GM18870 (cell line): Measurements from ENCODE around the gene SPOPL.
"Not testable (repeated sequence)": the region's sequence is repeated elsewhere in the genome, so short reads cannot be mapped to it uniquely, and the experiment has no call there.

Source experiments
- ATAC-seq: cut with Tn5 transposase; IDR thresholded peaks from one replicate; pipeline ENCODE4 v1.9.1; 2021; ENCODE audit warnings: moderate library complexity; ENCODE audit not compliant: unreplicated experiment

Gene SPOPL

DNA sequence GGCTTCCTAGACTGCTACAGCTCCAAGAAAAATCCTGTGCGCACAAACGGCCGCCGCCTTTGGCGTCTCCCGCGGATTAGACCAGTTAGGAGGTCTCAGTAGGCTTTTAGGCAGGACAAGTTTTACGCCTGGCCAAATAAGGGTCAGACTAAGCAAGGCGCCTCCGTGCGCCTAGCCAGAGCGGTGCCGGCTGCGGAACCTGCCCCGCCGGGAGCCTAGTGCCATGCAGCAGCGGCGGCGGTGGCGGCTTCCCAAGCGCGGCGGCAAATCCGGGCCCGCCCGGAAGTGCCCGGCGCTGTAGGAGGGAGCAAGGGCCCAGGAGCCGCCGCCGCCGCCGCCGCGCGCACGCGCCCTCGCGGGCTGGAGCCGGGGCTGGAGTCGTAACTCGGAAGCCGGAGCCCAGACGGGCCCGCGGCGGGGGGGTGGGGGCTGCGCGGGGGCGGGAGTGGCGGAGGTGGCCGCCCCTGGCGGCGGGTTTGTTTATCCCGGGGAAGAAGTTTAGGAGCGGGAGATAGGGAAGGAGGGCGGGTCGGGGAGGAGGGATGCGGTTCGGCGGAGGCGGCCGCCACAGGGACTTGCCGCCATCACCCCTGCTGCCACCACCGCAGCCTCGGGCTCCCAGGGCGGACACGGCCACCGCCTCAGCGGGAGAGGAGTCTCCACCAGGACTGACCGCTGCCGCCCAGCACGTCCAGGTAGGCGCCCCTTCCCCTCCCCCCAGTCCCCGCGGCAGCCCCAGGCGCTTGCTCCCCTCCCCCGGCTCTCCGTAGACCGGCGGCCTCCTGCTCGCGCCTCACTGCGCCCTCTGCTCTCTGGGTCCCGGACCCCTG, at the start of gene SPOPL:
TSS of gene SPOPL (plus strand) at position 346 of the 830 bp plus-strand sequence. CDS start 48,447 bp downstream, outside the sequence.
- peak; percentile 41 for ATAC-seq

DNA sequence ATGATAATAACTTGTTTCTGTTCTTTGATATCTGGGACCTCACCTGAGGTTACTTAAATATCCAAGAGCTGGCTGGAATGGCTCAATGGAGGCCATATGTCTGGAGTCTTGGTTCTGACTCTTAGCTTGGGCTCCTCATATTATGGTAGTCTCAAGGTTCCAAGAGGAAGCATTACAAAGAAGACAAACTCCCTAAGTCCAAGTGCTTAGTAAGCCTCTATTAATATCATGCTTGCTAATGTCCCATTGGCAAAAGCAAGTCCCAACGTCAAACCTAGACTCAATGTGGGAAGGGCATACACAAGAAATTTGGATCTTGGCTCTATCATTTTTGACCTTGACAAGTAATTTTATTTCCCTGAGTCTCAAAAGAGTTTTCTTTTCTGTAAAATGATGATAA, 49.2 kb upstream of the SPOPL start:
- ATAC-seq, result no peak

DNA sequence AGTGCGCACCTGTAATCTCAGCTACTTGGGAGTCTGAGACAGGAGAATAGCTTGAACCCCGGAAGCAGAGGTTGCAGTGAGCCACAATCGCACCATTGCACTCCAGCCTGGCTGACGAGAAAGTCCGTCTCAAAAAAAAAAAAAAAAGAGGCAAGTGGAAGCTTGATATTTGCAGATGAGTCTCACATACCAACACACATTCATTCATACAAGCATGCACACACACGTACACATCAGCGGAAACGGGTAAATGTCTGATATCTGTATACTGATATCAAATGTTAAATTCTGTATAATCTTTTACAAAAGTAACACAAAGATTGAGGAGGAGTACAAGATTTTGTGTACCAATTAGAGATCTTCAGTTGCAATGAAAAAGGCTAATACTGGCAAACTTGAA, 47.8 kb upstream of the SPOPL start:
- ATAC-seq, result no peak

DNA sequence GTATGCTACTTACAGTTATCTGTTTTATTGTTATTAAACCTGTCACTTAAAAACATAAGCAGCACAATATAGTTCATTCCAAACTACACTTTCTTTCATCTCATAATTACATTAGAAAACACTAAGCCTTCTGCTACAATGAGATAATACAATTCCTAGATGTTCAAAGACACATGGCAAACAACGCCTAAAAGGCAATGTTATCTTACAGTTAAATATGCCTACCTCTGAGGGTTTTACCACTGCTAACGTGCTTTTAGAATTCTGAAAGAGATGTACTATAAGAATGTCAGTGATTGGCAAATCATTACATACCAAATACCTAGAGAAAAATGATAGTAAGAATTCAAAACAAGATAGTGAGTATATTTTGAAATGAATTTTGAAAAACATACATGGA, 46.8 kb upstream of the SPOPL start:
- ATAC-seq, result no peak

DNA sequence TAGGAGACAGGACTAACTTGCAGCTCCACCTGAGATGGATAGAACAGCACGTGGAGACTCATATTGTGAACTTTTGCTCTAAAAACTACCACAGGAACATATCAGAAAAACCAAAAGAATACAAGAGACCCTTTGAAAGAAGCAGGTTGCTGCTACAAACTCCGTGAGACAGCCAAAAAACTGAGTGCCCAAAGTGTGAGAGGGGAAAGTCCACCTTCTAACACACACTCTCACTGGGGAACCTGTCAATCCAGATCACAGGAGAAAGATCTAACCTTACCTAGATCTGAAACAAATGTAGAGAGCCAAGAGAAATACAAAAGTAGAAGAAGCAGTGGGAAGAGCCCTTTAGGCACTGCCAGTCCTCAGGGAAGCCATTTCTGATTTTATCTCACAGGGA, 46.3 kb upstream of the SPOPL start:
- no peak for ATAC-seq

DNA sequence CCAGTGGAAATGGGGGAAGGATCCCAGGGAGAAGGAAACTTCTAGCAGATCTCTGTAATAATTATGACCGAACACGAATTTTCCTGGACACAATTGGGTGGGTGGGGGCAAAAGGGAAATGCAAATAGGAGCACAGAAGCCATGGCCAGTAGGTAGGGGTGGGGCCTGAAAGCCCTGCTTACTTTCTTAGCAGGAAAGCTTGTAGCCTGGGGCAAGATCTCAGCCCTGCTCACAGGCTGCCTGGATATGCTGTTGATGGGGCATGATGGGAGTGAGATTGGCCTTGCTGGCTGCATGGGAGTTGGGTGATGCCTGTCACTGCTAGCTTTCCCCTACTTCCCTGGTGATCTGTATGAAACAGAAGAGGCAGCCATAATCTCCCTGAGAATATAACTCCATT, 45.9 kb upstream of the SPOPL start:
- ATAC-seq, result no peak

DNA sequence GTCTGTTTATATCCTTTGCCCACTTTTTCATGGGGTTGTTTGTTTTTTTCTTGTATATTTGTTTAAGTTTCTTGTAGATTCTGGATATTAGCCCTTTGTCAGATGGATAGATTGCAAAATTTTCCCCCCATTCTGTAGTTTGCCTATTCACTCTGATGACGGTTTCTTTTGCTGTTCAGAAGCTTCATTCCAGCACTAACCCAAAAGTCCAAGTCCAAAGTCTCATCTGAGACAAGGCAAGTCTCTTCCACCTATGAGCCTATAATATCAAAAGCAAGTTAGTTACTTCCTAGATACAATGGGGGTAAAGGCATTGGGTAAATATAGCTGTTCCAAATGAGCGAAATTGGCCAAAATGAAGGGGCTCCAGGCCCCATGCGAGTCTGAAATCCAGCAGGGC, 38.9 kb upstream of the SPOPL start:
- ATAC-seq, result not testable (repeated sequence)

DNA sequence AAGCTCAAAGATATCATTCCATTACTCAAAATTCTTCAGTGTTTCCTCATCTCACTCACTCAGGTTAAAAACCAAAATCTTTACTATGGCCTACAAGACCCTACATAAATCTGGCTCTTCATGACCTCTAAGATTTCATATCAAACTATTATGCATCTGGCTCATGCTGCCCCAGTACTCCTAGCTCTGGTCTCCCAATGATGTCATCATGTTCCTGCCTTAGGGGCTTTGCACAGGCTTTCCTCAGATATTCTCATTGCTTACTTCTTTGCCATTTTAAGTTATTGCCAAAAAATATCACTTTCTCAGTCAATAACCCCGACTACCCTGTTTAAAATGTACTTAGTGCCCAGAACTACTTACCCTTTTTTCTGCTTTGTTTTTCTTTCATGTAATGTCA, 33.0 kb upstream of the SPOPL start:
- ATAC-seq, result no peak

DNA sequence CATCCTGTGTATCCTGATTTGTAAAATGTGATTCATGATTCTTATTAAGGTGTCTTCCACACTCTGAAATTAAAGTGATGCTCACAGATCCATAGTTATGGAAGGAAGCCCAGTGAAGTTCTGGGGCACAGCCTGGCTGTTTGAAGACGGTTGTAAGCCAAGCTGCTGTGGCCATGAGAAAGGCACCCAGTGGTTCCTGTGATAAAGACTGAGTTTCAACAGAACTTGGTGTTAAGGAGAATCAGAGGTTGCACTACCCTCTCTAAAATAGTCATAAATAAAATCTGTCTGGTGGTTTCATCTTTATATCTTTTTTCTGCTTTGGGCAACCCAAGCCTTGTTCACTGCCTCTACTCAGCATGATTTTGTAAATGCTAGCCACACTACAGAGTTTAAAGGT, 32.2 kb upstream of the SPOPL start:
- no peak for ATAC-seq

DNA sequence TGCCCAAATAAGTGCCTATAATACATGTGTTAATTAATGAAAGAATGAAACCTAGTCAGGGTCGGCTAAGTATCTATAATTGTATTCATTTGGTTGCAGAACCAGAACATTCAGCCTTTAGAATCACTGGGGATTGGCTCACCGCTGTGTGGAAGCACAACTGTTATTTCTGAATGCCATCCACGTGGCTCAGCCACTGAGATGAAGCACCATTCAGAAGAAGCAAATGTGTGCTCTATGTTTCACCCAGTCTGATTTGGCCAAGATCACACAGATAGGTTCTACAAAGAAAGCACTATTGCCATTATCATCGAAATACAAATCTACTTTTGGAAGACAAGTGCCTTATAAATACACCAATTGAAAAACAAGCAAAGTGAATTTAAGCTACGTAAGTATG, 30.6 kb upstream of the SPOPL start:
- no peak for ATAC-seq

DNA sequence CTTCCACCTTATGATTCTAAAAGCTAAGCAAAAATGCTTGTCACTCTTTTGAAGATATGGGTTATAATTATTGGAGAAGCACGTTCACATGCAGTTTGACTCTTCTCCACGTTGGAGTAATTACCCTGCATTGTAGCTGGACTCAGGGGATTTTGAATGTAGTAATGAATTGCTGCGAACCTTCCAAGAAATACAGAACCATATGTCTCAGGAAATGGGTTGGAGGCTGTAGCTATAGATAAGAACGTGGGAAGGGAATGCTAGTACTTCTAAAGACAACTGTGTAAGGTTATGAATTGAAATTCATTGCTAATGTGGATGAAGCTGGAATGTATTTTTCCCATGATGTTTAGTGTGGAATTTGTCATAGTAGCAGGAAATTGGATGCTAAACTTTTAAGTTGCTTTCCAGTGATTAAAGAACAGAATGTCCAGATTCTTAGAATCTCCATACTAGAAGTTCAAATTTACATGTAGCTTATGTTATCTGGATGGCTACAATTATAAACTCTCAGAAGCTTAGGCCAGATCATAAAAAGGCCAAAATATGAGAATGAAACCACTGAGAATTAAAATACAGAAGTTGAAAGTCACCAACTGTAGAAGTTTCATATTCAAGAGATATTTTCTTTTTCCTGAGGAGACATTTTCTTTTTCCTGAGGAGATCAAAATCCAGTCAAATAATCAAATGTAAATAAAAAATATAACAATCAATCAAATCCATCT, 27.3 kb upstream of the SPOPL start:
- no peak for ATAC-seq

DNA sequence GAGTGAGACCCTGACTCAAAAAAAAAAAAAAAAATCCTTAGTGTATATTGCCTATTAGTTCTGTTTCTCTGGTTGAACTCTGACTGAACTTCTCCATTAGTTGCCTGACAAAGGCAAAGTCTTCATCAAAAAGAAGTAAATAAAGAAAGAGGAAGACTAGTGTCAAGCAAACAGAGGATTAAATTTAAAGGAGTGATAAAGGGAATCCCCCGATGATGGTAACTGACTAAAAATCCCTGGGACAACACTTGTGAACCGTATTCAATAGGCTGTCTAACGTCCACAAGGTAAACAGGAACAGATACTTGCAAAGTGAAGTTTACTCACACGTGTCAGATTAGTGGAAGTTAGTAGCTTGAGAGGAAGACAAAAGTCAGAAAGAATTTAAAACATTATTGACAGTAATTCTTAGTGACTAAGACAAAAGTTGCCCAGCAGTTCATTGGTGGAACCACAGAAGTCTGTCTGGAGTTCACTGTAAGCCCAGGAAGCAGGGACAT, 26.2 kb upstream of the SPOPL start:
- peak; percentile 85 for ATAC-seq

DNA sequence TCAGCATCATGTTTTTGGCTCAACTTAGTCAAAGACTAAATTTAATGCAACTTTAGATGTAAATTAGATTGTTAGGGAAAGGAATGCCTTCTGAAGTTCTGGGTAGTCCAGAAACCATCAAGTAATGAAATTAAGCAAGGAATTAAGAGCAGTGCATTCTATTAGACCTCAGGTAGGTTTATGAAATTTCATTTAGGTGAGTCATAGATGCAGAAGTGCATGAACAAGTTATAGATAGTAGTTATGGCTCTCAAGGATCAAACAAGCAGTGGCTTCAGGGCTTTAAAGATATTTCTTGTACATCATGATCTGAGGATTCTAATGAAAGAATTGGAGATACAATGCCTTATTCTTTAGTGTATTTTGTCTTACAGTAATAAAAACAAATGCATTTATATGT, 25.4 kb upstream of the SPOPL start:
- no peak for ATAC-seq

DNA sequence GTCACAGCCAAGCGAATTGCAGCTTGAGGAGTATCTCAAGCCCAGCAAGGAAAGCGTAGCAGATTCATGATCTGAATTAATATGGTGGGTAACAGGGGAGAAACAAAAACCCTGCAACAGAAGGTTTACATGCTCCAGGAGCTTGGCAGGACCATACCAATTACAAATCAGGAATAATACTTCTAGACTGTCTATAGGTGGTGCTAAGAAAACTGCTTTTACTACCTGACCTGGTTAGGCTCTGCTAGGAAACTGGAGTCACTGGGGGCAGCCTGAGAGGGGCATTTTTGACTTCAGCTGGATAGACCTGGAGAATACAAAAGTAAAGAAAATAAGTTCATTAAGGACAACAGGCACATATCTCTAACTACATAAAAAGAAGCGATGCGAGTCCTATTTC, 24.6 kb upstream of the SPOPL start:
- ATAC-seq, result no peak

DNA sequence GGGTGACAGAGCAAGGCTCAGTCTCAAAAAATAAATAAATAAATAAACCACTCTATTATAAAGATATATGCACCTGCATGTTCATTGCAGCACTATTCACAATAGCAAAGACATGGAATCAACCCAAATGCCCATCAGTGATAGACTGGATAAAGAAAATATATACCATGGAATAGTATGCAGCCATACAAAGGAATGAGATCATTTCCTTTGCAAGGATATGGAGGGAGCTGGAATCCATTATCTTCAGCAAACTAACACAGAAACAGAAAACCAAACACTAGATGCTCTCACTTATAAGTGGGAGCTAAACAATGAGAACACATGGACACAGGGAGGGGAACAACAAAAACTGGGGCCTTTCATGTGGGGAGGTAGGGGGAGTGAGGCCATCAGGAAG, 18.8 kb upstream of the SPOPL start:
- not testable (repeated sequence) for ATAC-seq

DNA sequence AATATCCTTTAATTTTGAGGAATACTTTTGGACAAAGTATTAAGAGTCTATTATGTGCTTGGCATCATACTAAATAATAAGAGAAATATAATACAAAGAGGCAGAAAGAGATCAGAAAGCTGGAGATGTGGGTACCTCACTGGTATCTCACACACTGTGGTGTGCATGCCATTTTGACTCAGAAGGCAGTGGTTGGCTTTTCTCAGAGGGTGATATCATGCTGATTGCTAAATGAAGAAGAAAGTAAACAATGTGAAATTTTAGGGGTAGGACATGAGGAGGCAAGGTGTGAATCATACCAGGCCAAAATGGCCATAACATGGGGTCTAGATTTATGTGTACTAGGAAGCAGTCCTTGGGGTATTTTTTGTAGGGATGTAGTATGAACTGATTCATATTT, 16.6 kb upstream of the SPOPL start:
- ATAC-seq, result no peak

DNA sequence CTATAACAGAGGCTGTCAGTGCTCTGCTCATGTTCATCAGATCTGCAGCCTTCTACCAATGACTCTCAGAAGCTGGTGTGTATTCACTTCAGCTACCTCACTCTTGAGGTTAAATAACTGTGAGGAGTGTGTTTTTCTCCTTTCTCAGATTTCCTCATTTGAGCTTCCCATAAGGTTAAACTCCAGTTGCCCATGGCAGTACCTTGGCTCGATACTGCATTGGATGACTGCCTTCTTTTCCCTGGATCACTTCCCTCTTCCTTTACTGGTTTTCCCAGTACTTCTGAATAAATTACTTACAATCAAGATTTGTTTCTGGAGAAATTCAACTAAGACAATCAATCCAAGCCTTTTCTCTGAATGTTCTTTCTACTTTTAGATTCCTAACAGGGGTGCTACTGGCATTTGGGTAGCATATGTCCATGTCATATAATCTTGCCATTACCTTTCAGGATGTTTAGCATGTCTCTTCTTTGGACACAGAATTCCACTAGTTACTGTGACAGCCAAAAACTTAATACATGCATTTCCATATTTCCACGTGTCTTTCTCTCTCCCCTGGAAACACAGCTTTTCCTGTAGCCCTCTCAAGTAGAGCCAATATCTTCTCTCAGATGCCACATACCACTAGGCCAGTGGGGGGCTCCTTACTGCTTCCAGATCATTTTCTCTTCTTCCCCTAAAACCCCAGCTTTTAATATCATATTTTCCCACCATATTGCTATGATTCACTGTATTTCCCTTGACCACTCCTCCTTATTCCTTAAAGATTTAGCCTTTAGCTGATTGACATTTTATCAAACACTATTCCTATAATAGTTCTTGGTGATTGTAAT, 15.0 kb upstream of the SPOPL start:
- no peak for ATAC-seq

DNA sequence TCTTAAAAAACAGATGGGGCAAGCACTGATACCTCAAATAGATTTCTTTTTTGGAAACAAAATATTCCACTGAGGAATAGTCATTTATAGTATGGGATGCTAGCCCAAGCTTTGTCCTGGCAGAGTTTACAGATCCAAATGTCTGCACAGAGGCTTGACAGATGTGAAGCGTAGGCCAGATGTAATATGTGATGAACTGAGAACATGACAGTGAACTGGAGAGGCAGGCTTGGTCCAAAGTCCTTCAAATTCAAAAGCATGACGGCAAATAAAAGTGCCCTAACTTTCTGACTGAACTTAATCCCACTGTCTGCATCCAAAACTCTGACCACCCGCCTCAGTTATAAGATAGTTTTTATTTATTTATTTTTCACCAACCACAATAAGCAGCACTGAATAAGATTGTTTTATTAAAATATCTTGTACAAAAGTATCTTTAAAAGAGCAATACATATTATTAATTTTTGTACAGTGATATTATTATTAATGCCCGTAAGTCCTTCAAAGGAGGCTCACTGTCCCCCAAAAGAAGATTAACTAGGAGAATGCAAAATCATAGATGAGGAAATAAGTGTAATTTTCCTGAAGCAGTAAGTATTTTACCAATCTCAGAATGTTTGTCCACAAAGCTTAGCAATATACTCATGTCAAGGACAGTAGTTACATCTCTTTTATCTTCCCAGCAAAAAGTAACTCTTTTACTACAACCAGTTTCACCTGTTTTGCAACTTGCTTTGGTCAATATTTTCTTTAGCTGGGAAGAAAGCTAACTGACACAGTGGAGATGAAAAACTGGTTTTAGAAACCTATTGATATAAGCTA, 10.7 kb upstream of the SPOPL start:
- ATAC-seq, result no peak

DNA sequence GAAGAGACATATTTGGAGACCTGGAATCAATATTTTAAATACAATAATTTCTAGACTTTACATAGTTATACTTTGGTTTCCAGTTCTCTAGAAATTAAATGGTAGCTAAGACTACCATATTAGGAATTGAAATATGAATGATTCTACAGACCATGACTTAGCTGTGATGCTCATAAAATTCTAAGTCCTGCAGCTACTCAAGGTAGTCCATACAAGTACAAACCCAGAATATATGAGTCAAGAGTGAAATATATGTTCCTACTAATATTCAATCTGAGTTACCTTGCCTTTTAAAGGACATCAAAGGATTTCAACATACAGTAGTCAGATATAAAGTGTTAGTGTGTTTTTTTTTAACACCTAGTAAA, 10.1 kb upstream of the SPOPL start:
- no peak for ATAC-seq

DNA sequence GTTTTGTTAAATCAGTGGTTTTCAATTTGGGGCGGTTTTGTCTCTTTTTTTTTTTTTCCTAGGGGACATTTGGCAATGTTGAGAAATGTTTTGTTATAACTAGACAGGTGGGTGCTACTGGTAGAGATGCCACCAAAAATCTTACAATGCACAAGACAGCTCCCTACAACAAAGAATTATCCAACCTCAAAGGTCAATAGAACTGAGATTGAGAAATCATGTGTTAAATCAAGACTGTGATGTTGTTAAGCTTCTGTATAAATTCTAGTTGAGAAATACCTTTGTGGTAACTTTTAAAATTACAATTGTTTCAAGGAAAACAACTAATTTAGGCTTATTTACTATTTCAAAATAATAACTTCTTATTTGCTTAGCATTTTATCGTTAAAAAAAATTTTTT, 9.4 kb upstream of the SPOPL start:
- ATAC-seq, result no peak

DNA sequence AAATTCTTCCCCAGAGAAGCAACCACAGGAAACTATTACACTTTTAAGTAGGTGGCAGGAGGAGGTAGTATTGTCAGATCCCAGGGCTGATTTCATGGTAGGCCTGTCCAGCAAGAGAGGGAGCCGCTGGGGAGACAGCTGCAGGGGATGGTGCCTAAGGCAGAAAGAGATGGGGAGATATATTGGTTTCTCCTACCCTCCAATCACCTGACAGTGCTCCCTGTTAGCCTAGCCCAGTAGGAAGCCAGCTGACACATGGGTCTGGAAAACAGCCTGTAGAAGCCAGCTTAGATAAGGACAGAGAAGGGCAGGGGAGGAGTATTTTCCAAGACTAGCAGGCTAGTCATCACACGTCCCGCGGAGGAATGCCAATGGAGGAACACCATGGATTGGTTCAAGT, 8.2 kb upstream of the SPOPL start:
- ATAC-seq, result no peak
